HG03025 (cell line): Measurements from ENCODE around the gene KLHL29.

Experiments used
- ATAC-seq: cut with Tn5 transposase; IDR thresholded peaks from one replicate; pipeline ENCODE4 v1.9.1; 2021; ENCODE audit warnings: mild to moderate bottlenecking, moderate library complexity; ENCODE audit not compliant: unreplicated experiment, low FRiP score

The KLHL29 gene

DNA sequence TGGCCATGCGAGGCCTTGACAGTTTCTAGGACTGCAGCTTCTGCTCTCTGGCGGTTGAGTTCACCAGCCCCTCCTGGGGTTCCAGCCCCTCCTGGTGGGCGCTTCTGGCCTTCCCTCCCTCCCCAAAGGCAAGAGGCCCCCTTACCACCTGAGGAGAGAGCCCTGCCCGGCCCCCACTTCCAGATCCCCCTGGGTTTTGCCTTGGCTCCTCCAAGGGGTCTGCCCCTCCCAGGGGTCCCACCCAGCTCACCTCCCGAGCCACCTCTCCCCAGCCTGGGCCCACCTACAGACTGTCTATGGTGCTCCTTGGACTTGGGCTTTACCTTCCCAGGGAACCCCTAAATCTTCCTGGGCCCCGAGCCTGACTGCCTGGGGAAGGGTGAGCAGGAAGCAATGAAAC is 277.5 kb downstream of the KLHL29 start:
- ATAC-seq, result no peak

DNA sequence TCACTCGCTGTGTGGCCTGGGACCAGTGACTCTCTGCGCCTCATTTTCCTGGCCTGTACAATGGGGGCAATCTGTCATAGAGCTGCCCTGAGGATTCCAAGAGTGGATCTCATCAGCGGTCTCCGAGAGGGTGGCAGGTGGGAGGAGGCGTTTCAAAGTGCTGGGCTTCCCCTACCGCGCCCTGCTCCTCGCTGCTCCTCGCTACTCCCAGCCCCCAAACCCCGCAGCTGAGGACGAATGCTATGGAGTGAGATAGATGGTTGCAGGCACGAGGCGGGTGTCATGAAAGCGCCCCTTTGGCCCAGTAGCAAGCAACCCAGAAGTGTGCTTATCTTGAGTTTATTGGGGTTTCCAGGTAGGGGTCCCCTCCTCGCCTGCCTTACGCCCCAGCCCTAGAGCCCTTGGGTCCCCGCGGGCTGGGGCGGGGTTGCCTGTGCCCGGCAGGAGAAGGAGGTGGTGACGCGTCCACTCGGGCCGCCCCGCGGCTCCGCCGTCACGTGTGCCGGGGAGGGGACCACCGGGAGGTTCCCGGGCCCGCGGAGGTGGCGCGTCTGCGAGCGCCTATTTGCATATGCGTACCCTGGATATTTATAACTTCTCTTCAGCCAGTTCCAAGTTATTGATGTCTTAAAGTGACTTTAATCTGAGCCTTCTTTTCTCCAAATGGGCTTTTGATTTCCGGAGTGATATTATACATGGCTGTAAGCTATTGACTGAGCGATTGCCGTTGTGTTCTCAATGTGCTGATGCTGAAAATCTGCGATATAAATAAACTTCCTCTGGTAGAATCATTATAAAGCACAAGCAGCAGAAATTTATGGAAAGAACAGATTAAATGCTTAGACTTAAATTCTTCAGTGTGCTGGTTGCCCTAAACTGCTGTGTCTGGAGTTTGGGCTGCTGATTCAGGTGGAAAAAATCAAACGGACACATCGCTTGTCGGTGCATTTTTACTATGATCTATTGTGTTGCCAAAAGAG is 278.3 kb downstream of the KLHL29 start:
- no peak for ATAC-seq

DNA sequence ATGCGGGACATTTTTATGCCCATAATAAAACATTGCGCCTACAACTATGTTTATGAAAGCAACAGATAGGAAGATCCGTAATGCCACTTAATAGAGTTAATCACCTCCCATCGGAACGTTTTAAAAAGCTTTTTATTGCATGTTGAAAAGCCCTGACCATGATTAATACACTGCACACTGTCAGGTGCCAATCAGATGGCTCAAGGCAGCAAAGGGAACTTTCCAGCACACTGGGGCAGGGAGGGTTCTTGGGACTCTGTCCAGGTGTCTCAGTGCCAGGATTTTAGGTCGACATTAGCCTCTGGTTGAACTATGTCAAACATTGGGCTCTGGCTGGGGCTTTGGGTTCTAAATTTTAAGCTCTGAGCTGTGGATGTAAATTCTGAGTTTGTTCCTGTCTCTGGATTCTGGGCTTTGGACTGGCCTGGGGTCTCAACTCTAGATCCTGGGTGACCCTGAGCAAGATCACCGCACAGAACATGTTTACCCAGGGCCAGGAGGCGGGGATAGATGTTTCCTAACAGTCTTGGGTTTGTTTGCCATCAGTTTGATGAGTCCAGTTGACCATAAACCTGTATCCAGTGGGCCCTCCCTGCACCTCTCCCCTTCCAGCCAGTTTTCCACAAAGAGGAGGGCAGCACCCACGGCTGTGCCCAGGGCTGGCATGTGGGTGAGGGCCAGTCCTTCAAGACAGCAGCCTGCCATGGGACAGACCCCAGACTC is 279.2 kb downstream of the KLHL29 start:
- no peak for ATAC-seq

DNA sequence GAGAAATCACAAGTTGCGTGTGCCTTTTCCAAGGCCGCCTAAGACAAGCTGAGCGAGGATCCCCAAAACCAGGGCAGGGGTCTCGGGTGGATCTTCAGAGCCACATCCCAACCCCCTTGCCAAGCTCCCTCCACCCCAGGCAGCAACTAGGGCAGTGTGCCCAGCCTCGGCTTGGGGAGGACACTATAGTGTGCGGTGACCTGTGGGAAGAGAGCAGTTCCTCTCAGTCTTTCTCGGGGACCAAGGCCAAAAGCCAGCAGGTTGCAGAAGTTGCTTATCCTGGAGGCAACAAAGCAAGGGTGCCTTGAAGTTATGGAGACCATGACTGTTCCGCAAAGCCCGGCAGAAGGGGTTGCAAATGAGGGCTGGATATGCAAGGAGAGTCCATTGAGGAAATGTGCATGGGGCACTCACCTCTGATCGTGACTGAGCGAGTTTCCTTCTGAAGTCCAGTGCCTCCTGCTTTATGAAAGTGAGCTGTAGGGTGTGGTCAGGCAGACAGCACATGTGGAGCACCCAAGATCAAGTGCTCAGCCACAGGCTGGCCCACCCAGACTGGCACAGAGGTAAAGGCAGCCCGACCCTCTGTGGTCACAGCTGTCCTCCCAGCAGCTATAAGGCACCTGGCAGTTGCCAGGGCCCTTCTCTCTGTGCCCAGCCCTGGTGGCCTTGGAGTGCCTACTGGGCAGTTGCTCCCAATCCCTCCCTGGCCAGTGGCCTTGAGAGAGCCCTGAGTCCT is 281.4 kb downstream of the KLHL29 start:
- no peak for ATAC-seq

DNA sequence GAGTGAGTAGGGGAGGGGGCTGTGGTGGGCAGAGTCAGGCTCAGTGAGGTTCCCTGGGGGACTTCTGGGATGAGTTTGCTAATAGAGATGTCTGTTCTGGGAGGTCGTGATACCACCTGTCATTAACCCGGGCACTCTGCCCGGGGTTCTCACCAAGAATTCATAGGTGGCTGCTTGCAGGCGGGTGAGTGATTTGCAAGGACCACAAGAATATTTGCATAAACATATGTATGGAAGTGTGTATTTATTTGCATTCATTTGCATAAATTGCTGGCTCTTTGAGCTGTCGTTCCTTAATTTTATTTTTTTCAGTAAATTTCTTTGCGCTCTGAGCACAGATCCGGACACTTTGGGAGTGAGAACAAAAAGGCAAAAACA is 282.0 kb downstream of the KLHL29 start:
- no peak for ATAC-seq

DNA sequence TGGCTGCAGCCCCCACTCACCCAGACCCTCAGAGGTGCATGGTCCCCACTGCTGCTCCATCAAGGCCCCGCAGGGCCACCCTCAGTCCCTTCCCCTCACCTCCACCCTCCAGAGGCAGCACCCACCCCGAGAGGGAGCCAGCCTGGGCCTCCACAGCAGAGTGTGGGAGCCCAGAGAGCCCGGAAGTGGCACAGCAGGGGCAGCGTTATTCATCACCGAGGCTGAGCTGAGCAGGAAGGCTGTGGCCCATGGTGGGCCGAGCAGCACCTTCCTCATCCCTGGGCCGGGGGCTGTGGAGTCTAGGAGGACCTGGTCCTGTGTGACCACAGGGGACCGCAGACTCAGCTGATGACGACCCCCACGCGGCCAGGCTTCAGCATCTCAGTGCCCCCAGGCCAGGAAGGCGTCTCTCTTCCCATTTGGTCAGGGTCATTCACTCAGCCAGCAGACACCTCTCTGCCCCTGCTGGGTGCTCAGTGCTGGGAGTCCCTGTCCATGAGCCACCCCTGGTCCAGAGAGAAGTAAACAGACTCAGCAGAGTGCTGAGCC is 283.9 kb downstream of the KLHL29 start:
- no peak for ATAC-seq

DNA sequence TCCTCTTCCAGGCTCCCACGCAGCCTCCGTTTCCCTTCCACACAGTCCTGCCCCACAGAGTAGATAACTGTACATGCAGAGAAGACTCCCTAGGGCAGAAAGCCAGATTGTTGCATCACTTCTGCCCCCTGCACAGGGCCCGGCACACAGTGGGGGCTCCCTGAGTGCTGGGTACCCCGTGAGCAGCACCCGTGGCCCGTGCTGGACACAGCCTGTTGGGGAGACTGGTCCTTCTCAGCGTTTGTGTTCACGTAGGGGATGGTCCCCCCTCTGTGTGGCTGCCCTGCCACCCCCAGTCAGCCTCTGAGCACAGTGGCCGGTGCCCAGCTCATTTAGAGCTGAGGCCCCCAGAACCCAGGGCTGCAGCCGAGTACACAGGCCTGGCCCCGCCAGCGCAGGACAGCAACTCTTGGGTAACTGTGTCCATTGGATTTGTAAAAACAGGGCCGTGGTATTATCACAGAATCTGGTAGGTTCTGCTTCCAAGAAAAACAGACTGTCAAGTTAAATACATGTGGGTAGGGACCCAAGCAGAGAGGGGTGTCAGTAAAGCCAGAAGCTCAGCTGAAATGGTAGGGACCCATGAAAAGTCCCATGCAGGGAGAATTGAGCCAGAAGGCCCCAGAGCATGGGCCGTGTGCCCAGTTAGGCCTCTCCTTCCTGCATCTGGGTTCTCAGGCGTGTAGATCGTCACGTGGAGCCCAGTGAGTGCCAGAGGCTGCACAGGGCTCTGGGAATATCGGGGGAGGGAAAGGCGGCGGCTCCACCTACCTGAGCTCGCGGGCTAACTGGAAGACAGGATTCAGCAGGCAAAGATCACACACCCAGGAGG is 284.6 kb downstream of the KLHL29 start:
- no peak for ATAC-seq

DNA sequence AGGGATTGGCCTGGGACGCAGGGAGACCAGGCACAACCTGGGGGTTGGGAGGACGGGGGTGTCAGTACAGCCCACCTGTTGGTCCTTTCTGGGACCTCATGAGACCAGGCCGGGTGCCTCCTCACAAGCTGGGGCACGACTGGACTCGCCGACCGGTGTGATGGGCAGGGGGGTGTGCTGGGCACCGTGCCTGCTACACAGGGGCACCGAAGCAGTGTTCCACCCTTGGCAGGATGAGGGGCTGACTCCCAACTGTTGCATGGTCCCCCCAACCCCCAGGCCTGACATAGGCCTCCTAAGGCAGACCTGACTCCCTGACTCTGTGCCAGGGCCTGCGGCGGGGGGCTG is 285.2 kb downstream of the KLHL29 start:
- ATAC-seq, result no peak

DNA sequence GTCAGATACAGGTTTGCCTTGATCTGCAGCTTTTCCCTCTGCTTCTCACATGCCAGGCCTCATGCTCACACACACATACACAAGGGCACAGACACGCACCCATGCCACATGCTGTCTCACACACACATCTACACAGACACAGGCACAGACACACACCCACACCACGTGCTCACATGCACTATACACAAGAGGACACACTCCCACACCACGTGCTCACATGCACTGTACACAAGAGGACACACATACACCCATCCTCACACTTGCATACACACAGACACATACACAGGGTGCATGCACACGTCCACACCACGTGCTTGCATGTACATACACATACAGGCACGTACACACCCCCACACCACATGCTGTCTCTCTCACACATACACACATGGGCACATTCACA is 288.1 kb downstream of the KLHL29 start:
- ATAC-seq, result no peak

DNA sequence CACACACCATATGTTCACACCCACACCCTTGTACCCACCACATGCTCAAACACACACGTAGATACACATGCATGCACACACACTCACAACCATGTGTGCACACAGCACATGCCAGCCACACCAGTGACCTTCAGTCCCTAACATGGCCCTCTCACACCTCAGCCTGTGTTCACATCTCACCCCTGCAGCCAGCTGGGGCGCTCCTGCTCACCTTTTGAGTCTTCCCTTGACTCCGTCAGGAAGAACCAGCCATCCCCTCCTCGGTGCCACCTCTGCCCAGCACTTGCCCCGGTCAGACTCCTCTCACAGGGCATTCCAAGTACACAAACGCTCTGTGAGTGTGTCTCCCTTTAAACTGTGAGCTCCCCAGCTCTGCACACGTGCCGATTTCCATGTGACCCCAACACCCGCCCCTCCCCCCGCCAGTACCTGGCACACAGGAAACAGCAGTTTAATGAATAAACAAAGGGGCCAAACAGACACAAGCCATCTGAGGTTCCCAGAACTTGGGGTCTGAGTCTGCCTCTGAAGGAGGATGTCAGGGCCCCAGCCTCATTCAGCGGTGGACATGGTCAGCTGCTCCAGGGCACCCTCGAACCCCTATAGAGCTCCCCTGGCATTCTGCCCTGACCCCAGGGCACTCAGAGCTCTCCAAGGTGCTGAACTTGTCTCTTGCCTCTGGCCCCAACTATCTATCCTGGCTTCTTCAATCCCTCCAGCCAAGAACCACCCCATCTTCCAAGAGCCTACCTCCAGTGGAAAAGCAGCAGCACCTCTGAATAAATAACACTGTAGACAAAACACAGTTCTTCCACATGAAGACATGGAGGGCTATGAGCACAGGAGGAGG is 289.1 kb downstream of the KLHL29 start:
- ATAC-seq, result no peak

DNA sequence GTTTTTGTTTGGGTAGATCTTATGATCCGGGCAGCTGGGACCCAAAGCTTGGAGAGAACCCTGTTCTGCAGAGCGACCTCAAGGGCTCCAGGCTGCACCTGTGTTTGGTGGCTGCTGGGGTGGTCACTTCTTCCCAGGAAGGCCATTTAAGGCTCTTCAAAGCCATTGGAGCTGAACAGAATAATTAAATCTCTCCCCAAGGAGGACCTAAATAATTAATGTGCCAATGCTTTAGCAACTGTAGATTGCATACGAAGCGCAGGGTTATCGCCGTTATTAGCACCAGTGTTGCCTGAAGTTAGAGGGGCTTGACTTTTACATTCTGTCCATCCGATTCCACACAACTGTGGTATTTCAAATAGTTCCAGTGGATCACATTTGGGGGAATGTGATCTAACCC is 290.5 kb downstream of the KLHL29 start:
- ATAC-seq, result no peak

DNA sequence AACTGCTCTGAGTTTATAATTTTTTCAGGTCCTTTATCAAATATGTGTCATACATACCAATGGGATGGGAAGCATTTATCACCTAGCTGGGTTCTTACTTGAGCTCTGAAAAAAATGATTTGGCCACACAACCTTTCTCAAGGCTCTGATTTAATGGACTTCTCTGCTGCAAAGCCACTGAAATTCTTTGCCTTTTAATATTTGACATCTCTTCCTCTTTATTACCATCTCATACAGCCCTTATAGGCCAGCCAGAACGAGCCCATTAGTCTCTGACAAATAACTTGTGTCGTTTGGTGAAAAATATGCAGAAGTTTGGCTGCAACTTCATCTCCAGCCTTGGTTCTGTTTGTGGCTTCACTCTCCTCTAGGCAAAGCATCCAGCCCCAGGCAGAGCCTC is 292.9 kb downstream of the KLHL29 start:
- no peak for ATAC-seq

DNA sequence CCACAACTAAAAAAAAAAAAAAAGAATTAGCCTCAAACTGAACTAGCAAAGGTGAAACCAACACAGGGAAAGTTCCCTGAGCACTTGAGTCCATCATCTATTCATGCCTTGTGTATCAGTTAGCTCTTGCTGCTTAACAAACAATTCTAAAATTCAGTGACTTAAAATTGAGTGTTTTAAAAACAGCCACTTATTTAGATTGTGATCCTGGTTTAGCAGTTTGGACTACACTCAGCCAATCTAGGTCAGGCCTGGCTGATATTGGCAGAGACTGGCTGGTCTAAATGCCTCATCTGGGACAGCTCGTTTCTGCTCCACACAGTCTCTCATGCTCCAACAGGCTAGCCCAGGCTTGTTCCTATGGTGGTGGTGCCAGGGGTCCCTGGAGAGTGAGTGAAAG is 294.1 kb downstream of the KLHL29 start:
- no peak for ATAC-seq

DNA sequence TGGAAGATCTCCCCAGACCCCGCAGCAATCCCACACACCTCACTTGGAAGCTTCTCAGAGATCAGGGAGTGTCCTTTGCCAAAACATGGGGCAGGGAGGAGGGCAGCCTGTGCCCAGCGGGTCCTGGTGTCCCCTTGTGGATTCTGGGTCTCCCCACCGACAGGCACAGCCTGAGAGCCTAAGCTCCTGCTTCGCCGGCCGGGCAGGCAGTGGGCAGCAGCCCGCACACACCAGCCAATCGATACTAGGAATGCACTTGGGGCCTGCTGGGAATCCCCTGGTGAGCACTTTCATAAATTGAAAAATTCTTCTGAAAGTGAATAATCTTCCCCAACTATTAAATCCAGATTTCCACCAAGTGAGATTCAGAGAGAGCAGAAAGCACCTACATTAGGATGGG is 296.0 kb downstream of the KLHL29 start:
- no peak for ATAC-seq

DNA sequence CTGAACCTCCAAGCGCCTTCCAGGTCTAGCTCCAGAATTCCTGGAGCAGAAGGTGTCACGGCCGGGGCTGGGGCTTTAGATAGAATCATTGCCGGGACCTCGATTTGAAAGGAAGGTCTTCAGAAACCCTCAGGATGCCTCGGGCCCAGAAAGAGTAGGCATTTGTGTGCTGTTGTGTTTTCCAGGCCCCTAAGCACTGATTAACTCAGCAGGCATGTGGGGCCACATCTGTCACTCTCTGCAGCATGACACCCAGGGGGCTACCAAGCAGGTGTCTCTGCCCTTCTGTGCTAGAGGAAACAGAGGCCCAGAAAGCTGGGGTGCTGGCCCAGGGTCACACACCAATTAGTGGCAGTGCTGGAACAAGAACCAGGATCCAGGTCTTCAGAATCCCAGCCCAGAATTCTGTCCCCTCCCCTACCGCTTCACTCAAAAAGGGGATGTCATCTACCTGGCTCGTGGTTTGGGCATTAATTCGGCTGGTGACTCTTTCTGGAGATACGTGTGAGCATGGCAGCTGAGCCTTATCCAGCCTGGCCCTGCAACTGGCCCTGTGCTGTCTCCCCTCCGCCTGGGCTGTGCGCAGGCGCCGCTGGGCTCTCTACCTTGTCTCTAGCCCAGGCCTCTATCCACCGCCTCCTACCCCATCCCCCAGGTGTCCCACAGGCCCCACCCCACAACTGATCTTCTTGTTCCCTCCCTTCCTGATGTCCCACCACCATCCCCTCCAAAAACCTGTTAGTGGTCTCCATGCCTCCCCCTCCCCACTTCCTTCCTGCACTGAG is 296.6 kb downstream of the KLHL29 start:
- no peak for ATAC-seq

DNA sequence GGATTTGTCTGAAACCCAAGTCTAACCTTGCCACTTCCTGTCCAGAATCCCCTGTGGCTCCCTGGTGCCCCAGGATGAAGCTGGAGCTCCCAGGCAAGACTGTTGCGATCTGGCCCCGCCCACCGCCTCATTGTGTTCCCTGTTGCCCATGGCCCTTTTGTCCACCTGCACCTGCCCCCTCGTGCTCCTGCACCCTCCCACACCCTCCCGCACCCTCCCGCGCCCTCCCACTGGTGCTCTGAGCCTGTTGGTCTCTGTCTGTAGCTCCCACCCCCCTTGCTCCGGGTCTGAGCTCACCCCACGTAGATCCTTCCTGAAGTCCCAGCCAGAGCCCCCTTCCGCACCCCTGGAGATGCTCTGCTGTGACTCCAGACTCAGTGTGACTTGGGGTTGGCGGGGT is 297.5 kb downstream of the KLHL29 start:
- no peak for ATAC-seq

DNA sequence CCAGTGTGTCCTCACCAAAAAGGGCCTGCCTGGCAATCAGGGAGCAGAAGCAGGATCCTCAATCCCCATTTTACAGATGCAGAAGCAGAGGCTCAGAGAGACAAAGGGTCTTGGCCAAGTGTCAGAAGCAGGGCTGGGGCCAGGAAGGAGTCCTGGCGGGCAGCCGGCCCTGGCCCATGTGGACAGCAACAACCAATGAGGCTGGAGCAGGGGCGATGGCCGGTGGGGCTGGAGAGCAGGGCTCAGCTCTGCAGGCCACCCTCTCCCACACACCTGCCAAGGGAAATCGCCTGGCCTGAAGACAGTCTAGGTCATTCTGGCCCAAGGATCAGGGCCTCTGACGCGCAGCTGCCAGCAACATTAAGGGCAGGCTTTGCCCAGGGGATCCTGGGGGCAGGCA is 298.0 kb downstream of the KLHL29 start:
- no peak for ATAC-seq

DNA sequence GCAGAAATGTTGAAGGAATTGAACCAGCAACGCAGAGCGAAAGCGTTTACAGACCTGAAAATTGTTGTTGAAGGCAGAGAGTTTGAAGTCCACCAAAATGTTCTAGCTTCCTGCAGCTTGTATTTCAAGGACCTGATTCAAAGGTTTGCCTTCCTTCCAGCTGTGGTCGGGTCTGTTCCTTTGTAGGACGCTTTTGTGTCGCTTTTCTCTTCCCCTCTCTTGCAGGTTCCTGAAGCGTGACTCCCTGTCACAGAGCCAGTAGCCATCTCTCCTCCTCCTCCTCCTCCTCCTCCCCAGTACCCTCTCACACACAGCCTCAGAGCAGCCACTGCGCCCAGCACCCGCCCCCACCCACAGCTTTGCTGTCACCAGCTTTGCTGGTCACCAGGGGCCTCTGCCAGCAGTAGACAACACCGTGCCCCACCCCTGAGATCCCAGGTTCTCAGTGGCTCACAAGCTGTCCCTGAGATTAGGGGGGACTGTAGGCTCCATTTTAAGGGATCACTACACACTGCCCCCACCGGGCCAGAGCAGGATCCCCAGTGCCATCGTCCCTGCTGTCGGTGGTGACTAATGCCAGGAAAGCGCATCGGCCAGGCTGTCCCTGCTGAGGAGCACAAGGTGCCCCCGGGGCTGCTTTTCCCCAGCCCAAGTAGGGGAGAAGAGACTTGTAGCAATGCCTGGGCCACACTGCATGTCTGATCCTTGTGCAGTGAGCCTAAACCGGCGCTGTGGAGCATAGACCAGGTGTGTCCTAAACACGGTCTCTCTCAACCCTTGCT is 299.6 kb downstream of the KLHL29 start:
- ATAC-seq, result no peak
